Measurements from ENCODE around the gene ZNF835. TPM values are rescaled to one million over a fixed set of nuclear protein-coding genes. Genes with fewer than 3 reads are reported as not detected.

The ZNF835 gene
- total and polyA plus RNA-seq, 2 donors = 4.1 to 4.3 TPM

- WGBS = 8% methylated on average over 59 of the region's 60 CpGs
- no peaks in the 10 kb centered on the region for H3K36me3 ChIP-seq (ENCODE audit: insufficient read depth)
- H3K4me3 ChIP-seq (ENCODE audit: low read depth, low read length) = no peak within 1 kb of the TSS
- DNase-seq (ENCODE audit: extremely low spot score) = no peak
- H3K27ac ChIP-seq (ENCODE audit: low read depth) = no peak within 1 kb of the TSS
- no peaks in the 10 kb centered on the region for H3K4me1 ChIP-seq (ENCODE audit: insufficient read depth)
Observed at GRCh38 chr19:56642711-56643459, 28.7 kb downstream of the ZNF835 start, which contains the start of gene SMIM17. TSS of gene SMIM17 (plus strand) at chr19:56643159. CDS start at chr19:56645668, 2,509 bp downstream.

- Histone ChIP-seq H3K4me3 (ENCODE audit: low read depth, low read length) (no peak overlapping the region), H3K27ac (ENCODE audit: low read depth) (no peak overlapping the region), H3K4me1 (ENCODE audit: insufficient read depth) (no peaks in the 10 kb centered on the region), H3K36me3 (ENCODE audit: insufficient read depth) (no peaks in the 10 kb centered on the region)
- 23% methylated on average over 7 of the region's 7 CpGs for WGBS
- DNase-seq (ENCODE audit: extremely low spot score) = no peak
Observed at GRCh38 chr19:56639217-56639616, 32.3 kb downstream of the ZNF835 start.

DNA sequence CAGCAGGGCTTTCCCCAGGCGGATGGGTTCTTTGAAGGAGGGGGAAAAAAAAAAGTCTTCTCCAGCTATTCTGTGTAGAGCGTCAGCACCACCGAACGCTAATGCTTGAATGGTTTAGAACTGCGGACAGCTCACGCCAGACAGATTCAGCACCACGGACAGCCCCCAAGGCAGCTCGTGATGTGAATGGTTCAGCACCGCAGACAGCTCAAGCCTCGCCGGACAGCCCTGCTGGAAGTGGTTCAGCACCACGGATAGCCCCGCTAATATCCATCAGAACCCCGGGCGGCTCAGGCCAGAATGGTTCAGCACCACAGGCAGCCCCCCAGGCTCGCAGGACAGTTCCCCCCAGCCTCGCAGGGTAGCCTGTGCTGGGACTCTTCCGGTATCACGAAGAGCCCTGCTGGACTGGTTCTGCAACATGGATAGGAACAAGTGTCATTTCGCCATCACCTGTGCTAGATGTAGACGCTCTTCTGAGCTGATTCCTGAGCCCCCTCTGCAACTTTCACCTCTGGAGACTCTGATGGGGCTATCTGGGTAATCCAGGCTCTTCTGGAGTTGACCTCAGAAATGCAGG is 33.5 kb downstream of the ZNF835 start:
- Histone ChIP-seq H3K4me1 (ENCODE audit: insufficient read depth) (no peaks in the 10 kb centered on the region), H3K36me3 (ENCODE audit: insufficient read depth) (no peaks in the 10 kb centered on the region), H3K27ac (ENCODE audit: low read depth) (no peak overlapping the region), H3K4me3 (ENCODE audit: low read depth, low read length) (no peak overlapping the region)
- 6% methylated on average over 21 of the region's 21 CpGs for WGBS
- peak; percentile 67 for DNase-seq (ENCODE audit: extremely low spot score)

GRCh38 chr19:56633021-56633420 is 38.5 kb downstream of the ZNF835 start:
- Histone ChIP-seq H3K4me1 (ENCODE audit: insufficient read depth) (no peaks in the 10 kb centered on the region), H3K4me3 (ENCODE audit: low read depth, low read length) (no peak overlapping the region), H3K27ac (ENCODE audit: low read depth) (no peak overlapping the region), H3K36me3 (ENCODE audit: insufficient read depth) (no peaks in the 10 kb centered on the region)
- DNase-seq (ENCODE audit: extremely low spot score) = no peak
- 32% methylated on average over 1 of the region's 1 CpG for WGBS

DNA sequence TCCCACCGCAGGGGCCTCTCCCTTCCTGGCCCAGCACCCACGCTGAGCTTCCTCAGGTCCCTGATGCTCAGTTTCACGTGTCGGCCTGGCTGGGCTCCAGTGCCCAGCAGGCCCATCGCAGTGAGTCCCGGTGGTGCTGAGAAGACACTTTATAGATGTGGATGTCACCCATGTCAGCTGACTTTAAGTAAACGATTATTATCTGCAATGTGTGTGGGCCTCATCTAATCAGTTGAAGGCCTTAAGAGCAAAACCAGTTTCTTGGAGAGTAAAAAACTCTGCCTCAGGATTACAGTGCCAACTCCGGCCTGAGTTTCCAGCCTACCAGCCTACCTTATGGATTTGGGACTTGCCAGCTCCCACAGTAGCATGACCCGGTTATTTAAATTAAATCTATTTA is 45.8 kb downstream of the ZNF835 start:
- H3K36me3 ChIP-seq (ENCODE audit: insufficient read depth) = no peaks in the 10 kb centered on the region
- 85% methylated on average over 9 of the region's 9 CpGs for WGBS
- DNase-seq (ENCODE audit: extremely low spot score) = no peak
- no peak overlapping the region for H3K4me3 ChIP-seq (ENCODE audit: low read depth, low read length)
- no peak overlapping the region for H3K27ac ChIP-seq (ENCODE audit: low read depth)
- no peaks in the 10 kb centered on the region for H3K4me1 ChIP-seq (ENCODE audit: insufficient read depth)

DNA sequence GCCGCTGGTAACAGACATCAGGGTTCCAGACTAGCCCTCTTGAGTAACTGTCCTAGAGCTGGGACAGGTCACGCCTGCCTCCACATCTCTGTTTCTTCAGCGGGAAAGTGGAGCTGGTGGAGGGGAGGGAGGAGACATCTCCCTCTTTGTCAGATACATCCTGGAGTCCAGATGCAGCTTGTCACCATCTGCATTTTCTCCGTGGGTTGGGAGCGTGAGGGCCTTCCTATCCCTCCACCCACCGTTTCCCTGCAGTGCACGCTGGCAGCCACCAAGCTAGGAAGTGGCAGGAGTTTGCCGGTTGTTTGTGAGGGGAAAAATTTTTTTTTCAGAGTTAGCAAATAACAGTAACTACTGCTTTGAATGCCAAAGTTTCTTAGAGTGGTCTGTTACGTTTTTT is 48.6 kb downstream of the ZNF835 start:
- no peak overlapping the region for H3K27ac ChIP-seq (ENCODE audit: low read depth)

DNA sequence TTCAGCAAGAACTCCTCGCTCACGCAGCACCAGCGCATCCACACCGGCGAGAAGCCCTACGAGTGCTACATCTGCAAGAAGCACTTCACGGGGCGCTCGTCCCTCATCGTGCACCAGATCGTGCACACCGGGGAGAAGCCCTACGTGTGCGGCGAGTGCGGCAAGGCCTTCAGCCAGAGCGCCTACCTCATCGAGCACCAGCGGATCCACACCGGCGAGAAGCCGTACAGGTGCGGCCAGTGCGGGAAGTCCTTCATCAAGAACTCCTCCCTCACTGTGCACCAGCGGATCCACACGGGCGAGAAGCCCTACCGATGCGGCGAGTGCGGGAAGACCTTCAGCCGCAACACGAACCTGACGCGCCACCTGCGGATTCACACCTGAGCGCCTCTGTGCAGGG is 49.2 kb downstream of the ZNF835 start:
- Histone ChIP-seq H3K36me3 (ENCODE audit: insufficient read depth) (peaks cover 2% of the 10 kb centered on the region), H3K4me3 (ENCODE audit: low read depth, low read length) (no peak overlapping the region), H3K27ac (ENCODE audit: low read depth) (no peak overlapping the region), H3K4me1 (ENCODE audit: insufficient read depth) (no peaks in the 10 kb centered on the region)
- WGBS = 91% methylated on average over 37 of the region's 37 CpGs
- DNase-seq (ENCODE audit: extremely low spot score) = no peak

More for the DNA sequence above, 48.6 kb downstream of the ZNF835 start:
- 77% methylated on average over 9 of the region's 9 CpGs for WGBS
- H3K36me3 ChIP-seq (ENCODE audit: insufficient read depth) = peaks cover 2% of the 10 kb centered on the region
- no peak overlapping the region for H3K4me3 ChIP-seq (ENCODE audit: low read depth, low read length)
- no peaks in the 10 kb centered on the region for H3K4me1 ChIP-seq (ENCODE audit: insufficient read depth)
- DNase-seq (ENCODE audit: extremely low spot score) = no peak

DNA sequence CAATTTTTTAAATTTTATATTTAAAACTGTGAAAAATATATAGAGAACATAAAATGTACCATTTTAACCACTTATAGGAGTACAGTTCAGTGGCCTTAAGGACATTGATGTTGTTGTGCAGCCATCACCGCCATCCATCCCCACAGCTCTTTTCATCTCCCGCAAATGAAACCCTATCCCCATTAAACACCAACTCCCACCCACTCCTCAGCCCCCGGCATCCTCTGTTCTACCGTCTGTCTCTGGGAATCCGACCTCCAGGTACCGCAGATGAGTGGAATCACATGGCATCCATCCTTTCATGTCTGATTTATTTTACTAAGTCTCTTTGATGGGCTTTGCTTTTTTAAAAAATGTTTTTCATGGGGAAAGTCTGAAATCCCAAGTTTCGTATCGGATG is 52.4 kb downstream of the ZNF835 start:
- WGBS = 69% methylated on average over 8 of the region's 8 CpGs
- peaks cover 2% of the 10 kb centered on the region for H3K36me3 ChIP-seq (ENCODE audit: insufficient read depth)
- H3K4me3 ChIP-seq (ENCODE audit: low read depth, low read length) = no peak overlapping the region
- H3K4me1 ChIP-seq (ENCODE audit: insufficient read depth) = no peaks in the 10 kb centered on the region
- no peak overlapping the region for H3K27ac ChIP-seq (ENCODE audit: low read depth)
- DNase-seq (ENCODE audit: extremely low spot score) = no peak

- no peak overlapping the region for H3K4me3 ChIP-seq (ENCODE audit: low read depth, low read length)
- no peak overlapping the region for H3K27ac ChIP-seq (ENCODE audit: low read depth)
- 95% methylated on average over 8 of the region's 8 CpGs for WGBS
- DNase-seq (ENCODE audit: extremely low spot score) = no peak
- H3K4me1 ChIP-seq (ENCODE audit: insufficient read depth) = no peaks in the 10 kb centered on the region
- peaks cover 4% of the 10 kb centered on the region for H3K36me3 ChIP-seq (ENCODE audit: insufficient read depth)
Observed at GRCh38 chr19:56617531-56617930, 54.0 kb downstream of the ZNF835 start.

GRCh38 chr19:56613639-56614038 is 57.9 kb downstream of the ZNF835 start:
- no peak for DNase-seq (ENCODE audit: extremely low spot score)
- no peaks in the 10 kb centered on the region for H3K4me1 ChIP-seq (ENCODE audit: insufficient read depth)
- no peak overlapping the region for H3K4me3 ChIP-seq (ENCODE audit: low read depth, low read length)
- H3K36me3 ChIP-seq (ENCODE audit: insufficient read depth) = peaks cover 8% of the 10 kb centered on the region
- H3K27ac ChIP-seq (ENCODE audit: low read depth) = no peak overlapping the region
- WGBS = 81% methylated on average over 5 of the region's 5 CpGs

DNA sequence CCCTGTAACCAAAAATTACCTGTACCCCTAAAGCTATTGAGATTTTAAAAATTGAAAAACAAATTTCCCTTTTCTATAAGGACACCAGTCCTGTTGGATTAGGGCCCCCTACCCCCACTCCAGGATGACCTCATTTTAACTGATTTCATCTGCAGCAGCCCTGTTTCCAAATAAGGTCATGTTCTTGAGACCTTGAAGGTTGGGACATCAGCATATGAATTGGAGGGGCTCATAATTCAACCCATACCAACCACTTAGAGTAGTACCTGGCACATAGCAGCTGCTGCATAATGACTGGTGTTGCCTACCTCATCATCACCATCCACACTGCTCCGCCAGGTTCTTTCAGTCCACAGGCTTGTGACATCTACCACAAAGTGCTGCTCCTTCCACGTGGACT is 58.8 kb downstream of the ZNF835 start:
- Histone ChIP-seq H3K27ac (ENCODE audit: low read depth) (no peak overlapping the region), H3K4me3 (ENCODE audit: low read depth, low read length) (no peak overlapping the region), H3K4me1 (ENCODE audit: insufficient read depth) (no peaks in the 10 kb centered on the region), H3K36me3 (ENCODE audit: insufficient read depth) (peaks cover 6% of the 10 kb centered on the region)
- WGBS = 95% methylated on average over 2 of the region's 2 CpGs
- no peak for DNase-seq (ENCODE audit: extremely low spot score)

Other genes with a start within 250 kb of the ZNF835 start
- gene ZNF667, start 194.4 kb downstream of the ZNF835 start, total RNA-seq = 14.6 TPM
- gene ZNF667, start 194.4 kb downstream of the ZNF835 start, polyA plus RNA-seq = 3.5 TPM
- 18.5 TPM for gene ZNF471, start 163.9 kb downstream of the ZNF835 start, total RNA-seq
- 6.8 TPM for gene ZNF471, start 163.9 kb downstream of the ZNF835 start, polyA plus RNA-seq
- gene ZFP28, start 132.8 kb downstream of the ZNF835 start, total RNA-seq = 16.2 TPM
- gene ZFP28, start 132.8 kb downstream of the ZNF835 start, polyA plus RNA-seq = 5.9 TPM
- 9.7 TPM for gene ZNF470, start 104.3 kb downstream of the ZNF835 start, total RNA-seq
- gene ZNF470, start 104.3 kb downstream of the ZNF835 start, polyA plus RNA-seq = 4.0 TPM
- 9.1 TPM for gene ZNF71, start 76.5 kb downstream of the ZNF835 start, total RNA-seq
- 8.2 TPM for gene ZNF71, start 76.5 kb downstream of the ZNF835 start, polyA plus RNA-seq
- 1.8 TPM for gene SMIM17, start 28.6 kb downstream of the ZNF835 start, total RNA-seq
- gene SMIM17, start 28.6 kb downstream of the ZNF835 start, polyA plus RNA-seq = 0.34 TPM
- 324 TPM for gene PEG3, start 169.0 kb upstream of the ZNF835 start, total RNA-seq
- 9.7 TPM for gene PEG3, start 169.0 kb upstream of the ZNF835 start, polyA plus RNA-seq
- gene ZIM2, start 169.0 kb upstream of the ZNF835 start, total RNA-seq = 5.7 TPM
- gene ZIM2, start 169.0 kb upstream of the ZNF835 start, polyA plus RNA-seq = 0.18 TPM

Data from urinary bladder (tissue), 4 donors.